ENCODE data around the gene ADAMTS4. TPM values are rescaled to one million over a fixed set of nuclear protein-coding genes. Genes with fewer than 3 reads are reported as not detected.

ADAMTS4 gene
- total and polyA plus RNA-seq, 2 of the 4 experiments (the other 2 are of a cell fraction) = 0.39 to 0.72 TPM

GRCh38 chr1:161217831-161218230 is 19.0 kb upstream of the ADAMTS4 start:
- peak overlapping the region; percentile 55; the same call in 1 of the 2 replicates for H2BK120ac ChIP-seq (ENCODE audit: low read depth, low read length)
- H3K9ac ChIP-seq (ENCODE audit: low read depth, low read length) = no peak overlapping the region
- H3K79me1 ChIP-seq (ENCODE audit: low read depth in 1 of 2, low read length in 2 of 2) = no peaks in the 10 kb centered on the region
- POLR2A ChIA-PET (ENCODE audit: unreplicated experiment) = interaction anchor here (0.7 kb wide), 1 partner anchor 8 kb away, joined by 8 read pairs; the partner anchor contains the start of gene TOMM40L
- peak overlapping the region; percentile 65 for H3K4ac ChIP-seq (ENCODE audit: low read depth, low read length)
- no peak overlapping the region for H4K5ac ChIP-seq (ENCODE audit: low read depth, low read length)
- no peak overlapping the region for H2AFZ ChIP-seq (replicated peaks; ENCODE audit: low read length, poor library complexity)
- BruUV-seq (replicated peaks) = no TSS peak
- peaks cover 11% of the 10 kb centered on the region for H3K4me1 ChIP-seq (ENCODE audit: control insufficient read depth, insufficient read depth, low read length)
- in situ Hi-C loops (cut with MboI; ENCODE audit: low sequenced_read_pairs) (loop anchor here (10.0 kb wide), 1 partner anchor 527 kb away; the partner anchor contains the start of gene DUSP12), dilution Hi-C loops (cut with HindIII; ENCODE audit: low sequenced_read_pairs, unreplicated experiment) (no loop called here), intact Hi-C loops (cut with micrococcal nuclease) (no loop called here)
- peak overlapping the region; percentile 51; the same call in 1 of the 2 replicates for H2BK20ac ChIP-seq (ENCODE audit: low read depth, low read length)
- peaks cover 14% of the 10 kb centered on the region for H3K9me1 ChIP-seq (ENCODE audit: insufficient read depth, low read length)
- H3K56ac ChIP-seq (ENCODE audit: extremely low read depth, insufficient read depth, low read length) = no peak overlapping the region
- H3K9me3 ChIP-seq (ENCODE audit: control insufficient read depth, insufficient read depth, low read length) = no peaks in the 10 kb centered on the region
- DNase-seq (no peak), ATAC-seq (ENCODE audit: low read depth) (no peak)
- H3K27ac ChIP-seq (ENCODE audit: insufficient read depth, low read length) = peak overlapping the region; percentile 8
- H3K14ac ChIP-seq (replicated peaks; ENCODE audit: low read depth, low read length) = peak overlapping the region; percentile 65; the same call in 1 of the 2 replicates
- peak overlapping the region; percentile 60 for H2AK9ac ChIP-seq (replicated peaks; ENCODE audit: low read depth, low read length, poor library complexity)
- 0 out of 3 replicates have a peak overlapping the region, but pooled peaks have one; percentile 51 for H2BK15ac ChIP-seq (ENCODE audit: low read depth, low read length)
- H3K23ac ChIP-seq (ENCODE audit: low read depth, low read length) = no peak overlapping the region
- no peak overlapping the region for H3K18ac ChIP-seq (ENCODE audit: low read depth, low read length)
- H3K36me3 ChIP-seq (ENCODE audit: control insufficient read depth, insufficient read depth, low read length) = peaks cover 19% of the 10 kb centered on the region
- H2AK5ac ChIP-seq (ENCODE audit: low read depth, low read length) = peak overlapping the region; percentile 76; the same call in 1 of the 2 replicates
- CTCF ChIA-PET = interaction anchor here (1.3 to 1.6 kb wide), 3 partner anchors 9 to 164 kb away, joined by 4 read pairs; partner anchors contain the start of gene PPOX
- peak overlapping the region; percentile 14 for H2BK5ac ChIP-seq (ENCODE audit: low read depth, low read length, poor library complexity, severe bottlenecking)
- H3K27me3 ChIP-seq (ENCODE audit: control insufficient read depth, insufficient read depth, low read length) = no peaks in the 10 kb centered on the region; the same call in 1 of the 2 replicates
- peak overlapping the region in 1 of 2 experiments; percentile 43; a peak in 1 of 4 replicates for H4K8ac ChIP-seq (ENCODE audit: low read depth in 2 of 2, low read length in 2 of 2)
- H3K4me3 ChIP-seq (ENCODE audit: insufficient read depth, low read depth, low read length) = no peak overlapping the region
- WGBS, 2 experiments (ENCODE audit: extremely low coverage in 2 of 2, insufficient read length in 1 of 2) = 67% methylated on average over 1 of the region's 6 CpGs; no CpG with 5 or more reads in 1 of the 2 experiments
- H3K4me2 ChIP-seq (ENCODE audit: low read depth, low read length) = no peak overlapping the region
- H4K91ac ChIP-seq (ENCODE audit: insufficient read depth, low read depth, low read length) = 0 out of 2 replicates have a peak overlapping the region, but pooled peaks have one; percentile 1
- no peaks in the 10 kb centered on the region for H4K20me1 ChIP-seq (ENCODE audit: insufficient read depth, low read length)
- no peak for TF ChIP-seq ELK1 (IDR thresholded peaks at IDR 0.05; ENCODE audit: borderline replicate concordance, low read depth, low read length)

All from IMR-90 (cell line).